Measurements from ENCODE around the gene CAPNS1. TPM values are rescaled to one million over a fixed set of nuclear protein-coding genes. Genes with fewer than 3 reads are reported as not detected.

CAPNS1 gene
- total and polyA plus RNA-seq, 2 of the 13 experiments (the other 11 are each of a cell fraction or from before 2014, with no cell fraction given) = 322 to 526 TPM

DNA sequence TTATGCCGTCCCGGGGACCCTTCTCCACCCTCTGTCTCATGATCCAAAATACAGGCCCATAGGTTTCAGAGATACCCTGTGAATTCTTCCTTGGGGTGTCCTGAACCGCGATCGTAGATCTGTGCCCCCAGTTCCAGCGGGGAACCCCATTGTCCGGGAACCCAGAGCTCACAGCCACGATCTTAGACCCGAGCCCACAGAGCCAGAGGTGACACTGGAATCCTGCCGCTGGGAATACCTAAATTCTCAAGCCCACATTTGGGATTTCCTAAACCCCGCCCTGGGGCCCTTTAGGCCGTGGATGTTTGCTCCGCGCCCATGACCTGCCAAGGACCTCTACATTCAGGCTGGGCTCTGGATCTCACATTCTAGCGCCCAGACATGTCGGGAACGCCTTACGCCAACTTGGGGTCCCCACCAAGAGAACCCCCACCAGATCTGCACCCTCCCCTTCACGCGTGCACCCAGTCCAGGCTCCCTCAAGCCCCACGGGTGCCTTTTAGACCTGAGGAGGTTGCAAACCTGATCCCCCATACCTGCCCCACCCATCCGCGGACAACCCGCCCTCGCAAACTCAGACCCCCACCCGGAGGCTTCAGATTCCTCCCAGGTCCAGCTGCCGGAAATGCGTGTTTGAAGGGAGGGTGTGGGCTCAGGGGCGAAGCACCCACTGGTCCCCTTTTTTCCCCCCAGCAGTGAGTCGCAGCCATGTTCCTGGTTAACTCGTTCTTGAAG is 605 bp downstream of the CAPNS1 start (continued):
- TF ChIP-seq ZNF251 (CRISPR knock-in tag; IDR thresholded peaks at IDR 0.05) (no peak), ARNT2 (CRISPR knock-in tag; IDR thresholded peaks at IDR 0.05; ENCODE audit: low read depth) (0 out of 2 replicates have a peak, but pooled peaks have one; percentile 4), ZFP41 (CRISPR knock-in tag; IDR thresholded peaks at IDR 0.05; ENCODE audit: borderline replicate concordance) (no peak), MIER2 (CRISPR knock-in tag; IDR thresholded peaks at IDR 0.05) (no peak), KLF15 (CRISPR knock-in tag; IDR thresholded peaks at IDR 0.05; ENCODE audit: borderline replicate concordance) (no peak), ZNF101 (CRISPR knock-in tag; IDR thresholded peaks at IDR 0.05; ENCODE audit: borderline replicate concordance, low read depth) (no peak), CENPT (CRISPR knock-in tag; IDR thresholded peaks at IDR 0.05; ENCODE audit: low read depth) (no peak), KLF6 (CRISPR knock-in tag; IDR thresholded peaks at IDR 0.05) (no peak), ZNF232 (CRISPR knock-in tag; IDR thresholded peaks at IDR 0.05; ENCODE audit: borderline replicate concordance) (no peak), ZFP62 (CRISPR knock-in tag; IDR thresholded peaks at IDR 0.05) (no peak), GABPB1 (CRISPR knock-in tag; IDR thresholded peaks at IDR 0.05) (peak; percentile 69), ZNF572 (CRISPR knock-in tag; IDR thresholded peaks at IDR 0.05) (no peak), ZEB1 (IDR thresholded peaks at IDR 0.05; ENCODE audit: insufficient replicate concordance, low read depth) (no peak), MATR3 (CRISPR knock-in tag; IDR thresholded peaks at IDR 0.05) (no peak), ZNF790 (CRISPR knock-in tag; IDR thresholded peaks at IDR 0.05; ENCODE audit: borderline replicate concordance) (peak; percentile 32; the same call in 1 of the 2 replicates), ESRRA (CRISPR knock-in tag; IDR thresholded peaks at IDR 0.05; ENCODE audit: low read depth) (no peak), ZNF550 (CRISPR knock-in tag; IDR thresholded peaks at IDR 0.05; ENCODE audit: borderline replicate concordance) (no peak), ZNF430 (CRISPR knock-in tag; IDR thresholded peaks at IDR 0.05) (no peak), MTF2 (CRISPR knock-in tag; IDR thresholded peaks at IDR 0.05; ENCODE audit: borderline replicate concordance) (no peak), PTBP1 (IDR thresholded peaks at IDR 0.05; ENCODE audit: low read depth, low read length, poor library complexity, severe bottlenecking) (peak; percentile 45), ZNF260 (CRISPR knock-in tag; IDR thresholded peaks at IDR 0.05; ENCODE audit: borderline replicate concordance, low read depth) (no peak), ZNF773 (CRISPR knock-in tag; IDR thresholded peaks at IDR 0.05; ENCODE audit: borderline replicate concordance) (0 out of 2 replicates have a peak, but pooled peaks have one; percentile 40), ELF3 (CRISPR knock-in tag; IDR thresholded peaks at IDR 0.05) (no peak)
- TF ChIP-seq, protein P1, sequence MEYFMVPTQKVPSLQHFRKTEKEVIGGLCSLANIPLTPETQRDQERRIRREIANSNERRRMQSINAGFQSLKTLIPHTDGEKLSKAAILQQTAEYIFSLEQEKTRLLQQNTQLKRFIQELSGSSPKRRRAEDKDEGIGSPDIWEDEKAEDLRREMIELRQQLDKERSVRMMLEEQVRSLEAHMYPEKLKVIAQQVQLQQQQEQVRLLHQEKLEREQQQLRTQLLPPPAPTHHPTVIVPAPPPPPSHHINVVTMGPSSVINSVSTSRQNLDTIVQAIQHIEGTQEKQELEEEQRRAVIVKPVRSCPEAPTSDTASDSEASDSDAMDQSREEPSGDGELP (IDR thresholded peaks at IDR 0.05; ENCODE audit: borderline replicate concordance, low read depth) = peak; percentile 90
- TF ChIP-seq, protein P2, sequence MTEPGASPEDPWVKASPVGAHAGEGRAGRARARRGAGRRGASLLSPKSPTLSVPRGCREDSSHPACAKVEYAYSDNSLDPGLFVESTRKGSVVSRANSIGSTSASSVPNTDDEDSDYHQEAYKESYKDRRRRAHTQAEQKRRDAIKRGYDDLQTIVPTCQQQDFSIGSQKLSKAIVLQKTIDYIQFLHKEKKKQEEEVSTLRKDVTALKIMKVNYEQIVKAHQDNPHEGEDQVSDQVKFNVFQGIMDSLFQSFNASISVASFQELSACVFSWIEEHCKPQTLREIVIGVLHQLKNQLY (CRISPR knock-in tag; IDR thresholded peaks at IDR 0.05) = no peak
- TF ChIP-seq, protein P3, sequence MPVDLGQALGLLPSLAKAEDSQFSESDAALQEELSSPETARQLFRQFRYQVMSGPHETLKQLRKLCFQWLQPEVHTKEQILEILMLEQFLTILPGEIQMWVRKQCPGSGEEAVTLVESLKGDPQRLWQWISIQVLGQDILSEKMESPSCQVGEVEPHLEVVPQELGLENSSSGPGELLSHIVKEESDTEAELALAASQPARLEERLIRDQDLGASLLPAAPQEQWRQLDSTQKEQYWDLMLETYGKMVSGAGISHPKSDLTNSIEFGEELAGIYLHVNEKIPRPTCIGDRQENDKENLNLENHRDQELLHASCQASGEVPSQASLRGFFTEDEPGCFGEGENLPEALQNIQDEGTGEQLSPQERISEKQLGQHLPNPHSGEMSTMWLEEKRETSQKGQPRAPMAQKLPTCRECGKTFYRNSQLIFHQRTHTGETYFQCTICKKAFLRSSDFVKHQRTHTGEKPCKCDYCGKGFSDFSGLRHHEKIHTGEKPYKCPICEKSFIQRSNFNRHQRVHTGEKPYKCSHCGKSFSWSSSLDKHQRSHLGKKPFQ (CRISPR knock-in tag; IDR thresholded peaks at IDR 0.05; ENCODE audit: insufficient replicate concordance) = peak; percentile 3

All from HepG2 (cell line).